ENCODE data around the gene DHRS3.

DNA sequence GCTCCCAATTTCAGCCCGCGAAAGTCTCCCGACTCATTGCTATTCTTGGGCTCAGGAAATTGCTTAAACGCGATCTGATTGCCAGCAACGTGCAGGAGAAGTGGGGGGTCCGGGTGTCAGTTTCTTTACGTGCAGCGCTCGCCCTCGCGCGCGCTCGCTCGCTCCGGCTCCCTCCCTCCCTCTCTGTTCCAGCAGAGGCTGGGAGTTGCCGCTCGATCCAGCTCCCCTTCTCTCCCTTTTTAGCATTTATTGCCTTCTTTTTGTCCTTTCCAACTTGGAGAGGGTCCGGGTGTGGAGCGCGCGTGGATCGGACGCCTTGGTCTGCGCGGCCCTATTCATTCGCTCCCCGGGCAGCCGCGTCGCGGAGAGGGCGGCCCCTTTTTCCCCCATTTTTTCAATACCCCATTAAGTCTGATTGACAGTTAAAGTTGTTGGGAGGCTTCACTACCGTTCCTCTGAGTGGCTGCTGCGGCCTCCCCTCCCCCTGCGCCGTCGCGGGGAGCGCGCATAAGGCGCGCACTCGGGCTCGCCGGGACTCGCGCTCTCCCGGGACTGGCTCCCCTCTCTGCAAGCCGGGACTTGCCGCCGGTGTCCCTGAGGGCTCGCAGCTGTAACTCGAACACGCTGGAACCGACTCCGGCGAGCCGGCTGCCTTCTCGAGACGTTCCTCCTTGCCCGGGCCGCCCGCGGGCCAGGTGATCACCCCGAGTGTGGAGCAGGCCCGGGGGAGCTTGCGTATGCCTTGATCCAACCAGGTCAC lies at the start of gene DHRS3:
- peak in 2 of 4 donors; percentile 22 to 38 for TF ChIP-seq POLR2A (IDR thresholded peaks at IDR 0.05)
- TF ChIP-seq, protein P1, sequence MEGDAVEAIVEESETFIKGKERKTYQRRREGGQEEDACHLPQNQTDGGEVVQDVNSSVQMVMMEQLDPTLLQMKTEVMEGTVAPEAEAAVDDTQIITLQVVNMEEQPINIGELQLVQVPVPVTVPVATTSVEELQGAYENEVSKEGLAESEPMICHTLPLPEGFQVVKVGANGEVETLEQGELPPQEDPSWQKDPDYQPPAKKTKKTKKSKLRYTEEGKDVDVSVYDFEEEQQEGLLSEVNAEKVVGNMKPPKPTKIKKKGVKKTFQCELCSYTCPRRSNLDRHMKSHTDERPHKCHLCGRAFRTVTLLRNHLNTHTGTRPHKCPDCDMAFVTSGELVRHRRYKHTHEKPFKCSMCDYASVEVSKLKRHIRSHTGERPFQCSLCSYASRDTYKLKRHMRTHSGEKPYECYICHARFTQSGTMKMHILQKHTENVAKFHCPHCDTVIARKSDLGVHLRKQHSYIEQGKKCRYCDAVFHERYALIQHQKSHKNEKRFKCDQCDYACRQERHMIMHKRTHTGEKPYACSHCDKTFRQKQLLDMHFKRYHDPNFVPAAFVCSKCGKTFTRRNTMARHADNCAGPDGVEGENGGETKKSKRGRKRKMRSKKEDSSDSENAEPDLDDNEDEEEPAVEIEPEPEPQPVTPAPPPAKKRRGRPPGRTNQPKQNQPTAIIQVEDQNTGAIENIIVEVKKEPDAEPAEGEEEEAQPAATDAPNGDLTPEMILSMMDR (IDR thresholded peaks at IDR 0.05), result no peak
- no peak for TF ChIP-seq EP300 (IDR thresholded peaks at IDR 0.05)
